Measurements from ENCODE around the gene HSPA4L. TPM values are rescaled to one million over a fixed set of nuclear protein-coding genes. Genes with fewer than 3 reads are reported as not detected.

The HSPA4L gene
- total RNA-seq, 2 experiments from 2014 or later, result 2.6 to 2.8 TPM

- Mint-ChIP-seq H3K27ac (no peak overlapping the region), H3K27me3 (ENCODE audit: low read depth) (no peaks in the 10 kb centered on the region), H3K9me3 (no peaks in the 10 kb centered on the region), H3K4me1 (ENCODE audit: low read depth) (no peaks in the 10 kb centered on the region), H3K36me3 (ENCODE audit: low read depth) (peaks cover 52% of the 10 kb centered on the region), H3K4me3 (no peak overlapping the region)
- intact Hi-C loops (cut with micrococcal nuclease), result no loop called here
- CTCF ChIA-PET, result no interaction called here
- DNase-seq, result no peak
These were observed 107.8 kb downstream of the HSPA4L start for GRCh38 chr4:127889903-127890302.

Other genes with a start within 250 kb of the HSPA4L start
- under 1 TPM; 0.12 to 0.52 TPM for gene INTU, start 149.4 kb upstream of the HSPA4L start, total RNA-seq
- not detected for gene SLC25A31, start 51.9 kb upstream of the HSPA4L start, total RNA-seq
- 10 to 100 TPM; 44.7 to 52.3 TPM for gene PLK4, start 98.6 kb downstream of the HSPA4L start, total RNA-seq
- gene MFSD8, start 182.9 kb downstream of the HSPA4L start, total RNA-seq, result 10 to 100 TPM; 11.1 to 11.2 TPM
- 10 to 100 TPM; 17.0 to 17.5 TPM for gene ABHD18, start 183.1 kb downstream of the HSPA4L start, total RNA-seq

All from activated naive CD4-positive, alpha-beta T cell treated with anti-CD3 and anti-CD28 coated beads for 36 hours (primary cell).